SKM-1 treated with dmso at 0.1 percent for 144 hours (cell line): Measurements from ENCODE around the gene ISCA2.
A peak's percentile ranks its signal among the peaks of the same experiment; 100 is the strongest.

Experiments used
- DNase-seq: peaks from one replicate; lab custom pipeline; 2025; ENCODE audit not compliant: unreplicated experiment; lab: John Stamatoyannopoulos, UW

ISCA2 gene

GRCh38 chr14:74482571-74482970, 11.0 kb upstream of the ISCA2 start:
- DNase-seq: no peak

DNA sequence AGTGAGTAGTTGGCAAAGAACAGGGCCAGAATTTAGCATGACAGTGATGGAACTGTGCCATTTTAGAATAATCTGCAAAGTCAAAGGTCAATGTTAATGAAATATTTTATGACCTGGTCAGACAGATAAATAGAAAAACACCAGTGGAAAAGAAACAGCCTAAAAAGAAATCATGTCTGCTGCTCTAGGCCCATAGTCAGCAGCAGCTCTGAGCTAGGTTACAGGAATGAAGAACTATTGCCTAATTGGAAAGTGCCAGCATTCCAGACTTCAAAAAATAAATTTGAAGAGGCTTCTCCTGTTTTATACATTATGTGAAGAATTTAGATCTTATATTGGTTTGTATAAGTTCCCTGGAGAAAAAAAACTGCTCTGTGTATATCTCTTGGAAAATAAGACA, 10.2 kb upstream of the ISCA2 start:
- DNase-seq: no peak

- no peak for DNase-seq
Observed at GRCh38 chr14:74486164-74486563, 7.4 kb upstream of the ISCA2 start.

- peak; percentile 52 for DNase-seq
Observed at GRCh38 chr14:74488786-74489397, 4.7 kb upstream of the ISCA2 start.

DNA sequence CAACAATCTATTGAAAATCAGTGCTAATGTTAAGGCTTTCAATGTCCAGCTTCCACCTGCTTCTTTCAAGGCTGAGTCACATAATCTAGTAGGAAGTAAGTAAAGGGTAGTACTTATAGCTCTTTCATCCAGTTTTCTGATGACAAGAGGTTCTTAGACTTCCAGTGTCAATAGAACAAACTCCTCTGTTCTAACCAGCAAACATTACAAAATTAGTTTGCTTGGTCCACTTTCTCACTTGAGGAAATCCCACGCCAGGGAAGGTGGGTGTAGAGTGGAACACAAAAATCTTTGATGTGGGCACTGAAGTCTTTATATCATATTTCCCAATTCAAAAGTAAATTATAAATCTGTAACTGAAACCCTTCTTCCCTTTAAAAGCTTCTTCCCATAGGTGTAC, 3.1 kb upstream of the ISCA2 start:
- no peak for DNase-seq

DNA sequence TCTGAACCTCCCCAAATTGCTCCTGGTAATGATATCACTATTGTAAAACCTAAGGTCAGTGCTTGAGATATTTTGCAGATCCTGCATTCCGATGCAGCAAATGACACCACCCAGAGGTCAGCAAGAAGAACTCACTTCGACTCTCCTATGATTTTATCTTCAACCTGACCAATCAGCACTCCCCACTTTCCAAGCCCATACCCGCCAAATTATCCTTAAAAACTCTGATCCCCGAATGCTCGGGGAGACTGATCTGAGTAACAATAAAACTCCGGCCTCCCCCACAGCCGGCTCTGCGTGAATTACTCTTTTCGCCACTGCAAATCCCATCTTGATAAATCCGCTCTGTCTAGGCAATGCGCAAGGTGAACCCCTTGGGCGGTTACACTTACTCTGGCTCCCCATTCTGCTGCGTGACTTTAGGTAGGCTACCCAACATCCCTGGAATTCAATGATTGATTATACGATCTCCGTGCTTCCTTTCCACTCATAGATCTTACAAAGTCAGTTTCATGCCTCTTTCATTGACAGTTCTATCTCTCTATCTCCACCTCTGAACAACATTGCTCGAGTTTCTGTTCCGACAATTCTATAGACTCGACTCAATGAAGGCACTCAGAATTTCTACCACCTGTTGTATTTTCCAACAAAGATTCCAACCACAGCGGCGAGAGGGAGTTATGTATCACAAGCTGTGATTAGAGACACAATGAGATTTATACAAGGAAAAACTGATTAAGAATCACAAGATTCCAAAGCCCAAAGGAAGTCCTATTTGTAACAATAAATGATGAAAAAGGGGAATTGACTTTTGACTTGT, 1.4 kb upstream of the ISCA2 start:
- DNase-seq: peak; percentile 3

DNA sequence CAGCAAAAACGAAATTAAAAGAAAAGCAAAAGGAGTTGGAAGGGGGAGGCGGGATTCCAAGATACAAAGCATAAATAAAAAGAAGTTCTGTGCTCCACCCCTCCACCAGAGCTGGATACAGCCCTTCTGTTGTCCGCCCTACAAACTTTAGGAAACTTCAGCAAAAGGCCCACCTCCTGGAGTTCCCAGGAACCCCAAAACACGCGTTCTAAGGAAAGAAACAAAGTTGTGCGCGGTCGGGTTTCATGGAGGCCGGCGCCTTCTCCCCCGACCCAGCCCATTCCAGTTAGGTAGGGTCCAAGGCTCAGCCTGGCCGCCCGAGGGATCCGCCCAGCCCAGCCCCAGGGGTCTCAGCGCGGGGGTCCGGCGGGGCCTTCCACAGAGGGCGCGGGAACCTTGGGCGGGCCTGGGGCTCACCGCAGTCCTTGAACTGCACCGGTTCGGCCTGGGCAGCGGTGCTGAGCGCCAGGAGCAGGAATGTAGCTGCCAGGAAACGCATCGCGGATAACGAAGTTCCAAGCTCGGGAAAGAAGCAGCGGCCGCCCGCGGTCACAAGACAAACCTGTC, 706 bp upstream of the ISCA2 start, which contains the start of gene NPC2:
Gene NPC2 (minus strand): TSS at position 530 of the 567 bp plus-strand sequence. CDS start 31 bp downstream, at position 499.
- DNase-seq: no peak

- DNase-seq: no peak
Observed at GRCh38 chr14:74495356-74495755, 1.8 kb downstream of the ISCA2 start.

DNA sequence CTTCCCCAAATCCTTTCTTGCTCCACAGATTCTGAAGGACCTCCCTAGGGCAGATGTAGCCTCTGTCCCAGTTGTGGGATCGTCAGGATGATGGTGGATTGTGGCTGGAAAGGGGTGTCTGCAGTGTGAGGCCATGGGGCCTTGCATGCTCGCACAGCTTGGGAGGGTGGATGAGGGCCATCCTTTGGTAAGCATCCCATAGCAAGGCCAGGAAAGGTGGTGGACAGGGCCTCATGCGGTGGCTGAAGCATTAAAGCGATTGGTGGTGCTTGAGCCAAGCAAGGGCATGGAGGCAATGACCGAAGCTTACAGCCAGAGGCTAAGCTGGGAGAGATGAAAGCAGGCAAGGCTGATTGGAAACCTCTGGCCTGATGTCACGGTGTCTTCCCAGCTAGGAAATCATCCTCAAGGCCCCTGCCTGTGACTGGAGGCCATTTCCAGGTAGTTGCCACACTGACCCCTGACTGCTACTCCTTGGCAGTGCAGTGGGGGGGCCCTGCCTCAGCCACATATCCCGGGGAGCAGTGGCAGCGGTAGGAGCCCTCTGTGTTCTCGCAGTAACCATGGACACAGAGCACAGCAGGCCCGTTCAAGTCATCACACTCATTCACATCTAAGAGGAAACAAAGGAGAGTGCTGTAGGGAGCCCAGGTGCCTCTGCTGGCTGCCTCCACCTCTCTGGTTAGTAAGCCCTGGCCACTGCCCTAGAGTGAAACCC, 7.0 kb downstream of the ISCA2 start:
- DNase-seq: no peak

DNA sequence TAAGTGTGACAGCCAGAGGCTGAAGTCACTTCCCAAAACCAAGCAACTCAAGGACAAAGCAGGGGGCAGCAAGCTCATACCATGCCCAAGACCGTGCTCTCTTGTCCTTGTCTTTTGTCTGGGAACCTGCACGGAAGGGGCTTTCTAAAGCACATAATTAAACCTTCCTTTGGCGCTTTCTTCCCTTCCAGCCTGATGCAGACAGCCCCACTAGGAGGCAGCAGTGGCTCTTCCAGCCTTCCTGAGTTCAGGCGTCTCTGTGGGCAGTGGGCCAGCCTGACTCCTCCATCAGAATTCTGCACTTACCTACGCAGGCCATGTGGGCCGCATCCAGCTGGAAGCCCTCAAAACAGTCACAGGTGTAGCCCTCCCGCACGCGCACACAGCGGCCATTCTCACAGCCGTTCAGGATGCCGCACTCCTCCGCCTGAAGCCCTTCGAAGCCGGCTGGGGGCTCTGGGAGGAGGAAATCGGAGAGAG, 7.6 kb downstream of the ISCA2 start:
- no peak for DNase-seq

GRCh38 chr14:74501691-74502090, 8.1 kb downstream of the ISCA2 start:
- DNase-seq: no peak

DNA sequence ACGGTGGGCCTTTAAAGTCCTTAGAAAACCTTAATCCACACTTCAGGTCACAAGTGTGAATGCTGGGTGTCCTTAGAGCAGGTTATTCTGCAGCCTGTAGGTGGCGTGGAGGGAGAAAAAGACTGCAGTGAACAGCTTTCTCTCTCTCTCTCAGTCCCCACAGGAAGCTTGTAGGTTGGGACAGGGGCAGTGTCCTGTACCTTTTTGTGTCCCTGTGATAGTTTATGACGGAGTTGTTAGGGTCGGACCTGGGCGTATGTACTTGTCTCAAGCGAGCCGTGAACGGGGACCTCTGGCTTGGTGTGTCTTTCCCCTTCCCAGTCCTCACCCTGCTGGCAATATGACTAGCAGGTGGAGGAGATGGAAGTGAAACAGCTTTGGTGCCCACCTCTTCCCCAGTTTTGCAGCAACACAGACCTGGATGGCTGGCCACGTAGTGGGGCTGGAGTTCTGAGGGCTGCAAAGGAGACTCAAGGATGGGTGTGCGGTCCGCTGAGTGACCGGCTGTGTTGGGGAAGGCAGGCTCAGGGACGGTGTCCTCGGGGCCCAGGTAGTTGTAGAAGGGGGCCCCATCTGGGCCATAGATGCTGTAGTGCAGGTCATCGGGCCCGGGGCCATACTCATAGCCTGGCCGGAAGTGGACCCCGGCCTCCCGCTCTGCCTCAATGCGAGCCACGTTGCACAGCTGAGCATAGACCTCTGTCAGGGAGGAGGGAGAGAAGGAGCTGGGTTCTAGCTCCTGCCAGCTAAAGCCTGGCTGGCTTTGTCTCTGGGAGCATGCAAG, 8.9 kb downstream of the ISCA2 start:
- peak; percentile 9 for DNase-seq

GRCh38 chr14:74503291-74503937, 9.8 kb downstream of the ISCA2 start:
- DNase-seq: no peak

DNA sequence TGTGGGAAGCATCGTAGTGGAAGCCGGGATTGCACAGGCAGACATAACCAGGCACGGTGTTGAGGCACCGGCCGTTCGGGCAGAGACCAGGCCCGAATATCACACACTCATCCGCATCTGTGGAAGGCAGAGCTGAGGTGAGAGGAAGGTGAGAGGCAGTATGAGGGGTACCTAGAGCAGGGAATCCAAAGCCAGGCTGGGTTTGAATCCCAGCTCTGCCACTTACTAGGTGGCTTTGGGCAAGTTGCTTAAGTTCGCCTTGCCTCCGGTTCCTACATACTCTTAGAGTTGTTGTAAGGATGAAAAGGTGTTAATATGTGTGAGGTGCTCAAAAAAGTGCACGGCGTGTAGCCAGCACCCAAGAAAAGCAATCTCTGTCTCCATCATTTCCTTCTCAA, 10.4 kb downstream of the ISCA2 start:
- DNase-seq: no peak

DNA sequence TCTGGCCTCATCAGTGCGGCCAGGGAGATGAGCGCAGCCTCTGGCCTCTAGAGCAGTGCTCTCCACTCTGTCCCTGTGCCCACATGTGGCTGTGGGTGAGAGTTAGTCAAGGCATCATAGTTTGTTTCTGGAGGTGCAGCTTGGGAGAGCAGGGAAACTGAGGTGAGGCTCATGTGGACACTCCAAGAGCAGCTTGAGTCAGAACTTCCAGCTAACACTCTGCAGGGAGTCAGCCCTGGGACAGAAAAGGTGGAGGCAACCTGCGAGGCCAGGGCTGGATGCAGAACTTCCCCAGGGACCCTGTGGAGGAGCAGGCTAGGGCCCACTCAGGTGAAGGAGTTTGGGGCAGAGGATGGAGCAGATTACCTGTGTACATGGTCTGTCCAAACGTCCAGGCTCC, 10.8 kb downstream of the ISCA2 start:
- DNase-seq: no peak

- no peak for DNase-seq
Observed at GRCh38 chr14:74504874-74505720, 11.5 kb downstream of the ISCA2 start.

DNA sequence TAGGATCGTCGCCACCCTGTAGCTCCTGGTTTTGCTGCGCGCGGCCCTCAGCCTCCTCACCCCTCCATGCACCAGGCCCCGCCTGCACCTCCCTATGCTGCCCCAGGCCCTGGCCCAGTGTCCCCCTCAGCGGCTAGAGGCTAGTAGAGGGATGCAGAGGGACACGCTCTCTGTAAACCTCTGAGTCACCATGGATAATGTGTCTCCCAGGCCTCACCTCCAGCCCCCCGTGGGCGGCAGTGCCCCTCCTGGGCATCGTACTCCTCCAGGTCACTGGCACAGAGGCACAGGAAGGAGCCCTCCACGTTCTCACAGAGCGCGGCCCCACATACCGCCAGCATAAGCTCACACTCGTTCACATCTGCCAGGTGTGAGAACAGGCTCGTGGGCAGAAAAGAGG, 12.3 kb downstream of the ISCA2 start:
- DNase-seq: no peak

DNA sequence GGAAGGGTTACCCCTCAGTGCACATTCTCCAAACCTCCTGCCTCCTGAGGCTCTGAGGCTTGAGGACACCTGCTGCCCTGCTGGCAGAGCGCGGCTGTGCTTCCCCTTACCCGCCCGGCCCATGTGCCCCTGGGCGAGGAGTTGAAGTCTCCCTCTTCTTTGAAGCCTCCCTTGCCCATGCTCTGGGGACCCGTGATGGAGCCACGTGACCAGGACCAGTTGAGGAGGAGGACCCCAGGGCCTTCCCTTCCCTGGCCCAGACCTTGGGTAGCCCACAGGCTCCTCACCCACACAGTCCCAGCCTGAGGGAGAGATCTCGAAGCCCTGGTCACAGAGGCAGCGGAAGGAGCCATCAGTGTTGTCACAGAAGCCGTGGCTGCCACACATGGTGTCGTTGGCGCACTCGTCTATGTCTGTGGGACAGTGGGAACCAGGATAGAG, 12.9 kb downstream of the ISCA2 start:
- DNase-seq: no peak

GRCh38 chr14:74507085-74507484, 13.5 kb downstream of the ISCA2 start:
- DNase-seq: no peak
